Fibroblast of gingiva (primary cell): ENCODE results near the gene PLGLB2.
"Not testable (repeated sequence)": the region's sequence is repeated elsewhere in the genome, so short reads cannot be mapped to it uniquely, and the experiment has no call there.

Experiments
- DNase-seq: peaks from one replicate; pipeline ENCODE4 v3.0.0-alpha.2; 2011; ENCODE audit warnings: low read depth

PLGLB2 gene

DNA sequence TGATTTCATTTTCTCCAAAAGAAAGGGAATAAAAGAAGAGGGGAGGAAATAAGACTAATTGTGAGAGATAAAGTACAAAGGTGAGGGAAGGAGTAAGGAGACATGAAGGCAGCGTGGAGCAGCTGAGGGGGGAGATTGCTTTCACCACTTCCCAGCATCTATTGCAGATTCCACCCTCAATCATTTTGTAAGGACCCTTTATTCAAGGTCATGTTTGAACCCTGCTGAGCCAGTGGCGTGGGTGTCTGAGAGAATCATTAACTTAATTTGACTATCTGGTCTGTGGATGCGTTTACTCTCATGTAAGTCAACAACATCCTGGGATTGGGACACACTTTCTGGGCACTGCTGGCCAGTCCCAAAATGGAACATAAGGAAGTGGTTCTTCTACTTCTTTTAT is at the start of gene PLGLB2:
PLGLB2 (plus strand) TSS at position 297 of the 400 bp plus-strand sequence; CDS start at position 364, 67 bp downstream.
- not testable (repeated sequence) for DNase-seq

DNA sequence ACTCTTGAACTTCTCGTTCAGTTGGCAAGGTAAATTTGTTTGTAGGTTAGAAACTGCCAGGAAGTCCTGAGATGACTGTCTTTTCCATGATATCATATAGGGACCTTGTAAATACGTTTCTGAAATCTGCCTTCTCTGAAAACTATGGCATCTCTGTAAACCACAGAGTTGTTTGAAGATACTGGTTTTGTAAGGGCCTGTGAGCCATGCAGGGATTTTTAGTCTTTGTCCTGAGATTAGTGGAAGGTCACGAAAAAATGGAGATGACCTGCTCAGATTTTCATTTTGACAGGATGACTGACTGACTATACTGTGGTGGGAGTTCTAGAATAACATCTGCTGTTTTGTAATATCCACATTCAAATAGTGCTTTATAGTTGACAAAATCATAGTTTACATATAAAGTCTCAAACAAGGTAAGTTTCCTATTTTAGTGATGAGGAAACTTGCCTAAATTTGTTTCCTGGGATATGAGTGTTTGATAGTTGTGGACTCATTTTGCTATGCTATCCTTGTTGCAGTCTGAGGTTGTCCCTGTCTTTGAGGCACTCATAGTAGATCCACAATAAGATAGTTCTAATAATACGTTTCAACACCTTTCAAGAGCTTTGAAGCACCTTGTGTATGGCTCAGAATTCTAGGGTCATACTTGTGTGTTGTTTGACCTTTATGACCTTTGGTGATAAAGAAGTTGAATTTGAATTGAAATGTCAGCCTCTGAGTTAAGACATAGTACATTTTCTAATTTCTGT is 43.1 kb upstream of the PLGLB2 start:
- not testable (repeated sequence) for DNase-seq

DNA sequence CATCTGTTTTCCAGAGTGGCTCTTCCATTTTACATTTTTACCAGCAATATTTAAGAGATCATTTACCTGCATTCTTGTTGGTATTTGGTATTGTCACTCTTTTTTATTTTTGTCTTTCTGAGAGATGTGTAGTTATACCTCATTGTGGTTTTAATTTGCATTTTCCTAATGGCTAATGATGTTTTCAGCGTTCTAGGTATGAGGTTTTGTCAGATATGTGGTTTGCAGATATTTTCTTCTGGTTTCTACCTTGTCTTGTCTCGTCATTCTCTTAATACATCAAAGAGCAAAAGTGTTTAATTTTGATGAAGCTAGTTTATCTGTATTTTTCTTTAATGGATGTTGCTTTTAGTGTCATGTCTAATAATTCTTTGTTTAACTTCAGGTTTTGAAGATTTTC is 39.5 kb upstream of the PLGLB2 start:
- not testable (repeated sequence) for DNase-seq

DNA sequence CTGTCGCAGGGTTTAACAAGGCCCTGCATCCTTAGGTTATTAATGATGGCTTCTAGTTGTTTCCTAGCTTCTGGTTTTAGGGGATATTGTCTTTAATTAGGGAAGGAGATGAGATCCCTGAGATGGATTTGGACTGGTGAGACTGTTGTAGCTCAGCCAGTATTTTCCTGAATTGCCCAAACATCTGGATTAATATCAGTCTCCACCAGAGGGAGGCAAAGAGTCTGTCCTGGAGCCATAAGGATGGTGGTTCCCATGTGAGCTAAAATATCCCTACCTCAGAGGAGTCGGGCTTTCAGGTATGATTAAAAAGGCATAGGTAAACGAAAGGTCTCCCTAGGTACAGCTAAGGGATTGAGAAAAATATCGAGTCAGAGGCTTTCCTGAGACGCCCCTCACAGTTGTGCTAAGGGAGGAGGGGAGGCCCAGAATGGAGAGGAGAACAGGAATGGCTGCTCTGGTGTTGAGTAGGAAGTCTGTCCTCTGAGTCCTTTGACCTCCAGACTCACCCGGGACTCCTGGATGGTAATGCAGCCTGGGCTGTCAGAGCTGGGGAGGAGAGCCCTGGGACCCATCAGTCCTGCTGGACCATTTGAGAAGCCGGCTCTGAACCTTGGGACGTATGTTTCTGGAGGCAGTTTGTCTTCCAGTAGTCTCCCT is 19.8 kb upstream of the PLGLB2 start:
- DNase-seq = not testable (repeated sequence)

DNA sequence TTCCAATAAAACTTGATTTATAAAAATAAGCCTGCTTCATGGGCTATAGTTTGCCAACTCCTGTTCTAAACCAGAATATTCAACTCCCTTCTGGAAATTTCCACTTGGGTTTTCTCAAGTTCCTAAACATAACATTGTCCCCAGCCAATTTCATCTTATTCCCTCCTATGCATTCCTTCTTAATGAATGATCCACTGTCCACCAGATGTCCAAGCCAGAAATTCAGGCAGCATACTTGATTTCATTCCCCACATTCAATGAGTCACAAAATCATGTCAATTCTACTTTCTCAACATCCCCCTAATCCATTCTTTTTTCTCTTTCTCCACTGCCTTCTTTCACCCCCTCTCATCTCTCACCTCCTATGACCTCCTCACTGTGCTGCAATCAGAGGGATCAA is 7.0 kb upstream of the PLGLB2 start:
- DNase-seq = not testable (repeated sequence)

DNA sequence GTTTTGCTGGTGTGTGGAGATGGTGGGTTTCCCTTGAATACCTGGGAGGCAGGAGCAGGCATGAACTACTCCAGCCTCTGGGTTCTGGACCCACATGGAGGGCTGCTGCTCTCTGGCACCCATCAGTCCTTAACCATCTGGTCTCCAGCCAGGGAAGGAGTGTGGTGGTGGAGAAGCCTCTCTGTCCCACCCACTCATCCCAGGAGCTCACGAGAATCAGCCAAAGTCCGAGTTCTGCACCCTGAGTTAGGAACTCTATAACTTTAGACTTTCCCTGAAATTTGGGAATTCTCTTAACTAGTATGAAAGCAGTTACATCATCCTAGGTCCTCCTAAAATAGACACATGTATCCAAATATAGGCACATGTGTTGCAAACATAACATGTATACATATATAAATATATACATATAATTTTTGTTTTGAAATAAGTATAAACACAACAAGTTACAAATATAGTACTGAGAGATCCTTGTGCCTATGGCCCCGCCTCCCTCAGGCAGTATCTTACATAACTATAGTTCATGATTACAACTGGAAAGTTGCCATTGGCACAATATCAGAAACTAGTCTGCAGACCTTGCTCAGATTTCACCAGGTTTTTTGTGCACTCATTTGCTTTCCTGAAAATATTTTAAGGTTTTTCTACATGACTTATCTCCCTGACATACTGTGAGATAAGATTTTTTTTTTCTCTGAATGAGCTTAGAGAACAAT is 5.3 kb upstream of the PLGLB2 start:
- not testable (repeated sequence) for DNase-seq

DNA sequence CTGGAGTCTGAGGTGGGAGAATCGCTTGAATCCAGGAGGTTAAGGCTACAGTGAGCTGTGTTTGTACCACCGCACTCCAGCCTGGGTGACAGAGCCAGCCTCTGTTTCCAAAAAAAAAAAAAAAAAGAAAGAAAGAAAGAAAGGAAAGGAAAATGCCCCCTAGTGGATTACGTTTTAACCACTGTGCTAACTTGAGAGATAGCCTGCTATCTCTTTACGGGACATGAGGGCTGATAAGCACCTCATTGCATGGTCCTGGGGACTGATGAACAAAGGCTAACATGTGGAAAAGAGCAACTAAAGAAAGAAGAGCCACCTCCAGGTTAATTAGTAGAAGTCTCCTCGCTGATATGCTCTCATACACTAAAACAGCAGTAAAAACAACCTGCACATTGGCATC is 4.2 kb upstream of the PLGLB2 start:
- DNase-seq = not testable (repeated sequence)

DNA sequence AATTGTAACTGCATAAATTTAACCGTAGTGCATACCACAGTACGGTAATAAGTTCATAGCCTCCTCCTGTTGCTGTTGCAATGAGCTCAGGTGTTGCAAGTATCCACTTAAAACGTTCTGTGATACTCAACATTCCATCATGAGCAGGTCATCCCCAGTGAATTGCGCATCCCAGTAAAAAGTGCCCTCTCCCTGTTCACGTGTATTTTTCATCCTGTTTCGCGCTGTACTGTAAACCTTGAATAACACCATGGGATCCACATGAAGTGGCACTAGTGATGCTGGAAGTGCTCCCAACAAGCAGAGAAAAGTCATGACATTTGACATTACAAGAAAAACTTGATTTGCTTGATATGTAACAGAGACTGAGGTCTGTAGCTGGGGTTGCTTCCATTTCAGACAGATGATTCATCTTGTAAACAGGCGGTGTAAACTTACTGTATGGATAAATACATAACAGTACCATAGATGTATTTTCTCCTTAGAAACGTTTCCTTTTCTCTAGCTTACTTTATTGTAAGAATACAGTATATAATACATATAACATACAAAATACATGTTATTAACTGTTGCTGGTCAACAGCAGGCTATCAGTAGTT is 2.4 kb upstream of the PLGLB2 start:
- not testable (repeated sequence) for DNase-seq

DNA sequence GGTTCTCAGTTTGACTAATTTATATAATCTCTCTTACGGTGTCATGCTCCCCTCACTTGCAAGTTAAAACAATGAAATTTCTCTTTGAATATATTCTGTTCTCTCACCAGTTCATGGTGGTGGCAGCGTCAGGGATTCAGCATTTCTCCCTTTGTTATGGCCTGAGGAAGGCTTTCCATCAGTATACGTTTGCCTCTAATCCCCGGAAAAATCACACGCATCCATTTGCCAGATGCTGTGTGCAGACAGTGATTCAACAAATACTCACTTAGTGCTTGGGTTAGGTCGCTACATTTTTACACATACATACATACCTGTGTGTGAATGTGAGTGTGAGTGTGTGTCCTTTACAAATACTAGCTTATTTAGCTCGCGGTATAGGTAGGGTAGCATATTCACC is 637 bp downstream of the PLGLB2 start:
- not testable (repeated sequence) for DNase-seq

DNA sequence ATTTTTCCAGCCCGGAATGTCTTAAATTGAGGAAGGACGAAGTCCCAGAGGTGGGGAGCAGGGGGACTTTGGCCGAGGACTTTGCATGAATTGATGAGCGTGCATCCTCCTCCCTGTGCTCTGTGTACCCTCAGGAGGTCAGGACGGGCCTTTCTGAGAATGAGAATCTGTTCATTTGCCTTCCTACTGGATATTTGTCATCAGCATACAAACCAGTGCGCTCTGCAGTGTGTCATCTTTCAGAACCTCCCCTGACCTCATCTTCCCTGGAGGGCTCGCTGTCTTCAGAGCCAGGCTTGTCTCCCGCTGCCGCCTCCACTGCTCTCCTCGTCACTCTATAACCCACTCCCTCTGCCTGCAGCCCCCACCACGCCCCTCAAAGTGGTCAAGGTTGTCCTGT is 2.7 kb downstream of the PLGLB2 start:
- not testable (repeated sequence) for DNase-seq

DNA sequence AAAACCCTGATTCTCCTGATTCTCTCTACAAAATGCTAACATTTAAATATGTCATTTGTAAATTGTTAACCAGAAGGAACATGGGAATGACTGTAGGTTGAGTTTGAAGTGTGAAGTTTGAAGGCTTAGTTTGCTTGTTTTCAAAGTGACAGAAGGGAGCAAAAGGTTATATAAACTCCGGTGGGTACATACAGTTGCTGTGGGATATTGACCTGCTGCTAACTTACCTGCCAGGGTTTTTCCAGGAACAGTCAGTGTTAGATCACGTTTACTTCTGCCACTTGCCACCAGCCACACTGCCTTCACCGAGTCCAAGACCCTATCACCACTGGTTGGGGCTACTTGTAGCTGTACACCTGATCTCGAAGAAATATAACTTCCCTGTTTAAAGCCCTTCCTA is 6.9 kb downstream of the PLGLB2 start:
- not testable (repeated sequence) for DNase-seq
